Neutrophil (primary cell): ENCODE results near the gene PCDH1.

Experiments
- H3K27ac ChIP-seq: fragments of 200-600 bp; sonication (generic); 2 replicates; pipeline ENCODE4 v1.5.1; 2016; ENCODE audit warnings: mild to moderate bottlenecking, moderate library complexity
- H3K27me3 ChIP-seq: fragments of 200-600 bp; sonication (generic); 2 replicates; pipeline ENCODE4 v1.6.0; 2016; ENCODE audit warnings: mild to moderate bottlenecking
- H3K36me3 ChIP-seq: fragments of 200-600 bp; sonication (generic); 2 replicates; pipeline ENCODE4 v1.5.1; 2017
- H3K4me1 ChIP-seq, 2 experiments: fragments of 200-600 bp in 1 of 2; sonication (generic) in 1 of 2; 1 replicate in 1 of 2; 2 replicates in 1 of 2; pipeline versions ENCODE4 v1.5.1 to v1.6.1; 2013 to 2016; ENCODE audit warnings: low read depth in 1 of 2, low read length in 1 of 2, mild to moderate bottlenecking in 1 of 2, moderate library complexity in 1 of 2; ENCODE audit not compliant: control insufficient read depth in 1 of 2, insufficient read depth in 1 of 2
- H3K4me3 ChIP-seq, 2 experiments: fragments of 200-600 bp in 1 of 2; sonication (generic) in 1 of 2; 1 replicate in 1 of 2; 2 replicates in 1 of 2; pipeline ENCODE4 v1.5.1; 2013 to 2016; ENCODE audit warnings: low read depth in 1 of 2, low read length in 1 of 2, mild to moderate bottlenecking in 1 of 2, moderate library complexity in 1 of 2
- H3K9me3 ChIP-seq: fragments of 200-600 bp; sonication (generic); 2 replicates; pipeline ENCODE4 v1.5.1; 2016
- CTCF ChIP-seq: fragments of 200-600 bp; sonication (generic); IDR thresholded peaks from 2 replicates; pipeline ENCODE4 v1.5.1; 2016; ENCODE audit warnings: antibody characterized with exemption

The PCDH1 gene

GRCh38 chr5:141806626-141807025, 71.6 kb downstream of the PCDH1 start:
- Histone ChIP-seq H3K36me3 (no peaks in the 10 kb centered on the region), H3K27ac (no peak overlapping the region), H3K27me3 (peaks cover 100% of the 10 kb centered on the region), H3K9me3 (no peaks in the 10 kb centered on the region), H3K4me1 (no peaks in the 10 kb centered on the region), H3K4me3 (no peak overlapping the region)
- TF ChIP-seq CTCF, result no peak

- Histone ChIP-seq H3K36me3 (no peaks in the 10 kb centered on the region), H3K27ac (no peak overlapping the region), H3K27me3 (peaks cover 98% of the 10 kb centered on the region), H3K9me3 (no peaks in the 10 kb centered on the region), H3K4me1 (no peaks in the 10 kb centered on the region), H3K4me3 (no peak overlapping the region)
- TF ChIP-seq CTCF, result no peak
Measured at GRCh38 chr5:141805874-141806595, 72.2 kb downstream of the PCDH1 start.

GRCh38 chr5:141804475-141804874, 73.7 kb downstream of the PCDH1 start:
- H3K4me3 ChIP-seq, result no peak overlapping the region
- H3K36me3 ChIP-seq, result no peaks in the 10 kb centered on the region
- no peaks in the 10 kb centered on the region for H3K9me3 ChIP-seq
- no peak overlapping the region for H3K27ac ChIP-seq
- TF ChIP-seq CTCF, result no peak
- H3K4me1 ChIP-seq, result no peaks in the 10 kb centered on the region
- peaks cover 95% of the 10 kb centered on the region for H3K27me3 ChIP-seq
